Measurements from ENCODE around the gene LRRC27.
"Not testable (repeated sequence)": the region's sequence is repeated elsewhere in the genome, so short reads cannot be mapped to it uniquely, and the experiment has no call there.

Gene LRRC27

GRCh38 chr10:132331601-132332432 is at the start of gene LRRC27:
Gene LRRC27, plus strand, starts transcription at chr10:132332193. Its CDS starts 1,332 bp downstream, at chr10:132333525.
- ATAC-seq, result peak; percentile 94
- peak within 1 kb of the TSS; percentile 93 to 96 for H3K4me3 Mint-ChIP-seq
- peak; percentile 99 for DNase-seq
- H3K27ac Mint-ChIP-seq, result peak within 1 kb of the TSS; percentile 94 to 99
- H3K27me3 Mint-ChIP-seq, result no peaks in the 10 kb centered on the region
- H3K9me3 Mint-ChIP-seq, result no peaks in the 10 kb centered on the region
- peaks cover 85% of the 10 kb centered on the region for H3K4me1 Mint-ChIP-seq

GRCh38 chr10:132282667-132283603 is 49.1 kb upstream of the LRRC27 start:
- no peak overlapping the region for H3K4me3 Mint-ChIP-seq
- H3K27ac Mint-ChIP-seq, result no peak overlapping the region
- H3K27me3 Mint-ChIP-seq, result no peaks in the 10 kb centered on the region
- no peaks in the 10 kb centered on the region for H3K4me1 Mint-ChIP-seq
- DNase-seq, result no peak
- no peaks in the 10 kb centered on the region for H3K9me3 Mint-ChIP-seq
- no peak for ATAC-seq

GRCh38 chr10:132283604-132284382 is 48.2 kb upstream of the LRRC27 start:
- DNase-seq, result no peak
- ATAC-seq, result no peak
- no peak overlapping the region for H3K27ac Mint-ChIP-seq
- no peaks in the 10 kb centered on the region for H3K27me3 Mint-ChIP-seq
- no peak overlapping the region for H3K4me3 Mint-ChIP-seq
- H3K4me1 Mint-ChIP-seq, result no peaks in the 10 kb centered on the region
- H3K9me3 Mint-ChIP-seq, result no peaks in the 10 kb centered on the region

- no peaks in the 10 kb centered on the region for H3K9me3 Mint-ChIP-seq
- no peak overlapping the region for H3K4me3 Mint-ChIP-seq
- no peaks in the 10 kb centered on the region for H3K27me3 Mint-ChIP-seq
- ATAC-seq, result no peak
- DNase-seq, result no peak
- H3K27ac Mint-ChIP-seq, result no peak overlapping the region
- H3K4me1 Mint-ChIP-seq, result no peaks in the 10 kb centered on the region
These were observed 42.6 kb upstream of the LRRC27 start for GRCh38 chr10:132289439-132289838.

GRCh38 chr10:132290631-132291030 is 41.4 kb upstream of the LRRC27 start:
- DNase-seq, result no peak
- Mint-ChIP-seq H3K27me3 (no peaks in the 10 kb centered on the region), H3K9me3 (no peaks in the 10 kb centered on the region), H3K4me3 (no peak overlapping the region), H3K4me1 (no peaks in the 10 kb centered on the region), H3K27ac (no peak overlapping the region)
- ATAC-seq, result no peak

- ATAC-seq (no peak), DNase-seq (no peak)
- H3K4me1 Mint-ChIP-seq, result no peaks in the 10 kb centered on the region
- no peak overlapping the region for H3K27ac Mint-ChIP-seq
- no peaks in the 10 kb centered on the region for H3K27me3 Mint-ChIP-seq
- H3K9me3 Mint-ChIP-seq, result no peaks in the 10 kb centered on the region
- no peak overlapping the region for H3K4me3 Mint-ChIP-seq
These were observed 40.2 kb upstream of the LRRC27 start for GRCh38 chr10:132291826-132292225.

DNA sequence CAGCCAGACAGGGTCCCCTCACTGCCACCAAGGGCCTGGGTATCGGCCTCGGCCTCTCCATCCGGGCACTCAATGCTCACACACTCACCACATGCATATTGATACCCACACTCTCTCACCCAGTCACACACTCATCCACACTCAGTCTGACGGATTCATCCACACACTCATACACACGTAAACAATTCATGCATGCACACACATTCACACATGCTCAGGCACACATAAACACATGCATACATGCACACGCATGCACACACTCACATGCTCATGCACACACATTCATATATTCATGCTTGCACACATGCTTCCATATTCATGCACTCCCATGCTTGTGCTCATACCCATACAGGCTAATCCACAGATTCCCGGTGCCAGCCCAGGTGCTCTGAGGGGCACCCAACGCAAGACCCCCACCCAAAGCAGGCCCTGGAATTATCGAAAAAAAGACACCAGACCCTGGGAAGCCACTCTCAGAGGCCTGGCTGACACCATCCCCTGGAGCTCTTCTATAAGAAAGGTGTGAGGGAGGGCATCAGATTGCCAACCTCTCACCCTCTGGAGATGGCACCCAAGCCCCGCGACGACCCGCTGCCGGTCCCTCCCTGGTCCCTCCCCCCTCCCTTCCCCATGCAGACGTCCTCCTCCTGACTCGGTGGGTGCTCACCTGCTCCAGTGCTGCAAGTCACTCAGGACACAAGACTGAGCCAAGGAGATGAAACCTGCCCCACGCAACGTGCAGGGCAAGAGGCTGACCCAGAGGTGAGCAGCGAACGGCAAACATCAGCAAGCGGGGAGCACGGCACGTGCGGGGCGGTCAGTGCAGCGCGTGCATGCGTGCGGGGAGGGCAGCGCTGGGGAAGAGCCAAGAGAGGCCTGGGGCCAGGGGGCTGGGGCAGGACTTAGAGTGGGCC is 39.4 kb upstream of the LRRC27 start:
- no peaks in the 10 kb centered on the region for H3K9me3 Mint-ChIP-seq
- no peak overlapping the region for H3K4me3 Mint-ChIP-seq
- DNase-seq (no peak), ATAC-seq (peak; percentile 35)
- H3K27ac Mint-ChIP-seq, result no peak overlapping the region
- H3K27me3 Mint-ChIP-seq, result no peaks in the 10 kb centered on the region
- peaks cover under 1% of the 10 kb centered on the region for H3K4me1 Mint-ChIP-seq

DNA sequence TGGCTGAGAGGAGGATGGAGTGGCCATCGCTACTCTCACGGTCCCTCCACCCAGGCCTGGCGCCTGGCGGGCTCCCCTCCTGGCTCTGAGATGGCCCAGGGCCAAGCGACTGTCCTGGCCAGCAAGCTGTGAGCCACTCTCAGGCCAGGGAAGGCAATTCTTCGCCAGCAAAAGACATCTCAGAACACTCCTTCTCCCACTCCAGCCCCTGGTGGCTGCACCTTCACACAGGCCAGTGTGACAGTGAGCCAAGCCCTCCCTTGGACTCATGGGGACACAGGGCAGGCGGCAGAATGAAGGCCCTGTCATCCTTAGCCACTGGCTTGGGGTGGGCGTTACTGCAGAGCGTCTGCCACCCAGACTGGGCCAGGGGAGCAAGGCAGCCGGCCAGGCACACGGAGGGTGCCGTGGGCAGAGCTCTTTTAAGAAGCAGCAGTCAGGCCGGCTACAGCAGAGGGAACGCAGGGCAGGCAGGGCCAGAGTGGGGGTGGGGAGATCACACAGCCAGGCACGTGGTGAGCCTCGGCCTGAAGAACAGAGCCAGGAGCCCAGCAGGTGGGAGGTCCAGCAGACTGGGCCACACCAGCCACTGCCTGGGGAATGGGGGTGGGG is 38.7 kb upstream of the LRRC27 start:
- no peaks in the 10 kb centered on the region for H3K27me3 Mint-ChIP-seq
- H3K27ac Mint-ChIP-seq, result no peak overlapping the region
- H3K4me3 Mint-ChIP-seq, result no peak overlapping the region
- H3K9me3 Mint-ChIP-seq, result no peaks in the 10 kb centered on the region
- no peak for DNase-seq
- ATAC-seq, result peak; percentile 14
- peaks cover 7% of the 10 kb centered on the region for H3K4me1 Mint-ChIP-seq

DNA sequence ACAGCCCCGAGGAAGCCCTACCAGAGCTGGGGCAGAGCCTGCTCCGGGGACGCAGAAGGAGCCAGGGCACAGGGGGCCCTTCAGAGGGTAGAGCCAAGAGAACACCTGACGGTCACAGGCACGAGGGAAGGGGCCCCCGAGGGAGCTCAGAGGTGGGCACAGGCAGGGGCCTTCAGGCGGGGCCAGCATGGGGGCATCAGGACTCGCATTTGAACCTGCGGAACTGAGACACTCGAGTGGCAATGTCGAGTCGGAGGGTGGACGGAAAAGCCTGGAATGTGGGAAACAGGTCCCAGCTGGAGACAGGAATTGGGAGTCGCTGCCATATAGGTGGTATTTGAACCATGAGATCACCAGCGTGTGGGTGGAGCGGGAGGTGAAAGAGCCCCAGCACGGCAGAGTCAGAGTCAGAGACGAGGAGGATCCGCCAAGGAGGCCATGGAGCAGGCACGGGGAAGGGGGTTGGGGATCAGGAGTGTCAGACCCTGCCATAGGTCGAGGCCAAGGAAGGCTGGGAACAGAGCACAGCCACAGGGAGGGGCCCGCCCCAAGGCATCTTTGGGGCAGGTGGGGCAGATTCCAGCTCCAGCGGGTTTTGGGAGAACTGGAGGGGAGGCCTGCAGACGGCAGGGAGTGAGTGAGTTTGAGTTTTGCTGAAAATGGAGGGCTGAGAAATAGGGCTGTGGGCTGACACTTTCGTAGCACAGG is 38.0 kb upstream of the LRRC27 start:
- Mint-ChIP-seq H3K9me3 (no peaks in the 10 kb centered on the region), H3K4me1 (peaks cover 7% of the 10 kb centered on the region), H3K27me3 (no peaks in the 10 kb centered on the region), H3K27ac (no peak overlapping the region), H3K4me3 (no peak overlapping the region)
- no peak for DNase-seq
- ATAC-seq, result no peak

DNA sequence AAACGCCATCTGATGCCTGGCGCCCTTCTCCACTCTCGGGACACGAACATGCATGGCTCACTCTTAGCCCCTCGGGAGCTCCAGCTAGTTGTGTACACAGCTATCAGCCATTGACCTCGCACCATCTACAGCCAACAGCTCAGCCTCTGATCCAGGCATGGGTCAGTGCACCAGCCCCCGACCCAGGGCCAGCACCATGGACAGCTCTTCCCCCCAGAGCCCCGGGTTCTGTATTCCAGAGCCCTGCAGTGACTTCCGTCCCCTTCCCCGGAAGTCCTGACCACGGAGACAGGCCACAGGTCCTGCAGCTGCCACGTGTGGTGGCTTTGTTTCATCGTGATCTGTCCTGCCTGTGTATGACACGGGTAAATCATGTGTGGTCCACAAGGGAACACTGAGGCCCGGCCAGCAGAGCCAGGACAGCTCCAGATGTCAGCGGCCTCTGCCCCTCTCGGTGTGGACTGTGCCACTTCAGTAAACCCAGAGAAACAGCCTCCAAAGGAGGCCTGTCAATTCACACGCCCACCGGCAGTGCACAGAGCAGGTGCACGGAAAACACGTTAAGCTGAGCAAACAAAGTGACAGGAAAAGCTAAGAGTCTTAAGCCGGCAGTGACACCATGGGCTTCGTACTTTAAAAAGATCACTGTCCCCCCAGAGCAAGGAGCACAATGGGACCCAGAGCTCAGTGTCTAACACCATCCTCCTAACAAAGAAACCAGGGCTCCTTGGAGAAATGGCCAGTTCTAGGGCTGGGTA is 37.3 kb upstream of the LRRC27 start:
- H3K27me3 Mint-ChIP-seq, result no peaks in the 10 kb centered on the region
- H3K4me1 Mint-ChIP-seq, result peaks cover 7% of the 10 kb centered on the region
- H3K27ac Mint-ChIP-seq, result no peak overlapping the region
- no peaks in the 10 kb centered on the region for H3K9me3 Mint-ChIP-seq
- DNase-seq (no peak), ATAC-seq (no peak)
- H3K4me3 Mint-ChIP-seq, result no peak overlapping the region

- peaks cover 13% of the 10 kb centered on the region for H3K4me1 Mint-ChIP-seq
- not testable (repeated sequence) for H3K4me3 Mint-ChIP-seq, ATAC-seq, H3K27me3 Mint-ChIP-seq, H3K27ac Mint-ChIP-seq, DNase-seq, H3K9me3 Mint-ChIP-seq
These were observed 36.5 kb upstream of the LRRC27 start for GRCh38 chr10:132295481-132295880.

GRCh38 chr10:132296666-132297443 is 35.1 kb upstream of the LRRC27 start:
- no peaks in the 10 kb centered on the region for H3K27me3 Mint-ChIP-seq
- ATAC-seq (no peak), DNase-seq (no peak)
- peaks cover 17% of the 10 kb centered on the region for H3K4me1 Mint-ChIP-seq
- H3K4me3 Mint-ChIP-seq, result no peak overlapping the region
- H3K9me3 Mint-ChIP-seq, result no peaks in the 10 kb centered on the region
- no peak overlapping the region for H3K27ac Mint-ChIP-seq
